AG04449 (cell line): ENCODE measurements around the gene GPX2.

ENCODE experiments used
- CTCF ChIA-PET: fragments of 350-600 bp; formaldehyde crosslinking; extraction: SDS; loops from one replicate; lab custom pipeline; 2021; ENCODE audit warnings: antibody characterized with exemption; lab: Yijun Ruan, JAX
- POLR2A ChIA-PET: fragments of 400-600, 350-600 bp; formaldehyde crosslinking; extraction: SDS; loops from one replicate; lab custom pipeline; 2020; ENCODE audit warnings: antibody characterized with exemption, inconsistent platforms; lab: Yijun Ruan, JAX
- DNase-seq: peaks from one replicate; pipeline ENCODE4 v3.0.0-alpha.2; 2010; ENCODE audit warnings: low read depth, low spot score
- H3K4me3 ChIP-seq: 2 replicates; pipeline ENCODE4 v1.5.1; 2011; ENCODE audit warnings: low read depth, mild to moderate bottlenecking, control low read depth, low read length
- CTCF ChIP-seq: IDR thresholded peaks from one replicate; pipeline ENCODE4 v1.5.1; 2011; ENCODE audit warnings: mild to moderate bottlenecking, moderate library complexity, low read length, control low read depth, inconsistent platforms; ENCODE audit not compliant: insufficient read depth; ENCODE audit errors: missing control alignments

Gene GPX2

DNA sequence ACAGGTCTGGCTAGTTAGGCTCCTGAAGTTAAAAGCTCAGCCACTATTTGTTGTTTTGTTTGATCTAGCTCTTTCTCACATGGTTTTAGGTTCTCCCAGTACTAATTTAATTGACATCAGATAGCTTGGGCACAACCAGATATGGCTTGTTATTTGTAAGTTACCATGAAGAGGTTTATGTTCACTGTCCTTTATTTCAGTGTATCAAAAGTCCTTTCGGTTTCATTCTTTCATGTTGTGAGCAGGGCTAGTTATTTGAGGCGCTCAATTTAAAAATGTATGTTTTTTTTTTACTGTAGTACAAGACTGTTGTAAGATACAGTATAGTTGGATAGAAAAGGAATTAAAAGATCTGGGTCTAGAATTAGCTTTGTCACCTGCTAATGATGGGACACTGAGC is 7.0 kb downstream of the GPX2 start:
- H3K4me3 ChIP-seq: no peak overlapping the region
- POLR2A ChIA-PET: no interaction called here
- CTCF ChIA-PET: interaction anchor here (0.6 to 2.3 kb wide), 4 partner anchors 15 to 591 kb away, joined by 3 to 16 read pairs (median 6); no protein-coding TSS in a partner anchor
- TF ChIP-seq CTCF: no peak
- DNase-seq: no peak

DNA sequence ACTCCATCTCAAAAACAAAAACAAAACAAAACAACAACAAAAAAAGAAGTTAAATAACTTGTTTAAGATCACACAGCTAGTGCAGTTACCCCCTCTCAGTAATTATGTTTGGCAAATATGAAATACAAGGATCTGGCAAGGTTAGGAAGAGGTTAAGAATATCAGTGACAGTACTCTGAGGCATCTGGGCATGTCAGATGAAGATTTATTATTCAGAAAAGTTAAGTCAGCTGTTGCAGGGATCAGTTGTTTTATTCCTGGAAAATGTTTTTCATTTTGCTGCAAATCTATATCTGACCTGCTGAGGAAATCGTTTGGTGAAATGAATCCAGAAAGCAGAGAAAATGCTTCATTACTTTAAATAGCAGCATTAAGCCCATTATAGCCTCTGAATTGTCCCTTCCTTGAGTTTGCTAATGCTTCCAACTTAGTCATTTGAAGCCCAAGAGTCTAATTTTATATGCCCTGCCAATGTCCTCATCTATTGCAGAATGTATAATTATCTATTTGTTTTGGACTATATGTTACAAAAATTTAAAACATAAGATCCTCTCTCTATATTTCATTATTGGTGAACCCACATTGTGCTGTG is 8.1 kb downstream of the GPX2 start:
- no peak for DNase-seq
- no peak overlapping the region for H3K4me3 ChIP-seq
- ChIA-PET POLR2A (no interaction called here), CTCF (no interaction called here)
- no peak for TF ChIP-seq CTCF

- no peak for DNase-seq
- ChIA-PET POLR2A (no interaction called here), CTCF (interaction anchor here (1.5 kb wide), 1 partner anchor 40 kb away, joined by 5 read pairs; no protein-coding TSS in a partner anchor)
- TF ChIP-seq CTCF: no peak
- H3K4me3 ChIP-seq: no peak overlapping the region
Measured at GRCh38 chr14:64932231-64932630, 10.3 kb downstream of the GPX2 start.

- TF ChIP-seq CTCF: no peak
- ChIA-PET CTCF (no interaction called here), POLR2A (no interaction called here)
- no peak for DNase-seq
- no peak overlapping the region for H3K4me3 ChIP-seq
Measured at GRCh38 chr14:64931123-64931522, 11.4 kb downstream of the GPX2 start.

- H3K4me3 ChIP-seq: no peak overlapping the region
- DNase-seq: peak; percentile 67
- ChIA-PET CTCF (no interaction called here), POLR2A (no interaction called here)
- no peak for TF ChIP-seq CTCF
Measured at GRCh38 chr14:64930085-64930843, 12.3 kb downstream of the GPX2 start.

GRCh38 chr14:64929014-64929359 is 13.6 kb downstream of the GPX2 start:
- no peak for TF ChIP-seq CTCF
- no peak overlapping the region for H3K4me3 ChIP-seq
- ChIA-PET CTCF (no interaction called here), POLR2A (no interaction called here)
- DNase-seq: no peak
